Pericardium fibroblast (primary cell): ENCODE measurements around the gene FBXO31. TPM values are rescaled to one million over a fixed set of nuclear protein-coding genes. Genes with fewer than 3 reads are reported as not detected.

ENCODE experiments used
- total RNA-seq: library from RNA; depleted of rRNA; stranded (reverse); fragments of >200 nt; gene quantifications from 2 replicates; pipeline ENCODE4 v1.2.3, GENCODE V29; 2015

Gene FBXO31, protein sequence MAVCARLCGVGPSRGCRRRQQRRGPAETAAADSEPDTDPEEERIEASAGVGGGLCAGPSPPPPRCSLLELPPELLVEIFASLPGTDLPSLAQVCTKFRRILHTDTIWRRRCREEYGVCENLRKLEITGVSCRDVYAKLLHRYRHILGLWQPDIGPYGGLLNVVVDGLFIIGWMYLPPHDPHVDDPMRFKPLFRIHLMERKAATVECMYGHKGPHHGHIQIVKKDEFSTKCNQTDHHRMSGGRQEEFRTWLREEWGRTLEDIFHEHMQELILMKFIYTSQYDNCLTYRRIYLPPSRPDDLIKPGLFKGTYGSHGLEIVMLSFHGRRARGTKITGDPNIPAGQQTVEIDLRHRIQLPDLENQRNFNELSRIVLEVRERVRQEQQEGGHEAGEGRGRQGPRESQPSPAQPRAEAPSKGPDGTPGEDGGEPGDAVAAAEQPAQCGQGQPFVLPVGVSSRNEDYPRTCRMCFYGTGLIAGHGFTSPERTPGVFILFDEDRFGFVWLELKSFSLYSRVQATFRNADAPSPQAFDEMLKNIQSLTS
- total RNA-seq: 27.5 and 39.8 TPM in 2 replicates

DNA sequence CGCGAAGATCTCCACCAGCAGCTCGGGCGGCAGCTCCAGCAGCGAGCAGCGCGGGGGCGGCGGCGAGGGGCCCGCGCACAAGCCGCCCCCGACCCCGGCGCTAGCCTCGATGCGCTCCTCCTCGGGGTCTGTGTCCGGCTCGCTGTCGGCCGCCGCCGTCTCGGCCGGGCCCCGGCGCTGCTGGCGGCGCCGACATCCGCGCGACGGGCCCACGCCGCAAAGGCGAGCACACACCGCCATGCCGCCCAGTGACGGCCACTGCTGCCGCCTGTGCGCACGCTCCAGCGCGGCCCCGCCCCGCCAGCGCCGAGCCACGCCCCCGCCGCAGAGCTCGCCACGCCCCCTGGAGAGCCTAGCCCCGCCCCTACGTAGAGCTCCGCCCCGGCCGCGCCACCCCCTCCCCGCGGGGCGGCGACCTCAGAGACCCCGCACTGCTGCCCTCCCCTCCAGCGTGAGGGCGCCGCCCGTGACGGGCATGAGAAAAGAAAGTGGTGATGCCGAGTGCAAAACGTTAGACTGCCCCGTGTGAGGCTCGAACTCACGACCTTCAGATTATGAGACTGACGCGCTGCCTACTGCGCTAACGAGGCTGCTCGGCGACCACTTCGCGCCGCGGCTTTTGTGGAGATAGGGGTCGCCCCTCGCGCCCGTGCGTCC lies at the start of gene FBXO31:
TSS of gene FBXO31 (minus strand) at position 272 of the 657 bp plus-strand sequence. CDS start at position 240, 32 bp downstream.

DNA sequence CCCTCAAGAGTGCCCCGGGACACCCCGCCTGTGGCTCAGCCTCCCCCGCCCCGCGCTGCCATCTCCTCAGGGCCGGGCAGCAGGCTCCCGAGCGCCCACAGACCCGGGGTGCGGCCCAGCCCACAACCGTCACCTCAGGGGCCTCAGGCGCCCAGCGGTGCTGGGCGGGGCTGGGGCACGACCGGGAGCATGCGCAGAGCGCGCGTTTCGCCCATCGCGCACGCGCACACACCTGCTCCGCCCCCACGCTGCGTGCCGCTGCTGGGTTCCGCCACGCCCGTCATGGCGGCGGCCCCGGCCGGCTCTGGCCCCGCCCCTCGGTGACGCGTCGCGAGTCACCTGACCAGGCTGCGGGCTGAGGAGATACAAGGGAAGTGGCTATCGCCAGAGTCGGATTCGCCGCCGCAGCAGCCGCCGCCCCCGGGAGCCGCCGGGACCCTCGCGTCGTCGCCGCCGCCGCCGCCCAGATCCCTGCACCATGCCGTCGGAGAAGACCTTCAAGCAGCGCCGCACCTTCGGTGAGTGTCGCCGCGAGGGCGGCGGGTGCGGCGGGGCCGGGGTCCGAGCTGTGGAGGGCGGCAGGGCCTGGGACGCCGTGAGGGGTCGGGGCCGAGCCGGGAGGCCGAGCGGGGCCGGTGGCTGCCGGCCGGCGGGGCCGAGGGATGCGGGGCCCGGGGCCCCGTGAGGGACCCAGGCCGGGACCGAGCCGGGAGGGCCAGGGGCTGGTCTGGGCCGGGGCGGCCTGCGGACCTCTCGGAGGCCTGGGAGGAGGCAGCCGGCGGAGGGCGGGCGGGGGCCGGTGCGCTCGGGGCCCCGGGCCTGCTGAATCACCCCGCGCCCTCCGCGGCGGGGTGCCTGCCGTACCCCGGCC lies 8.6 kb upstream of the FBXO31 start, which contains the start of gene MAP1LC3B:
TSS of gene MAP1LC3B (plus strand) at position 387 of the 871 bp plus-strand sequence. CDS start at position 479, 92 bp downstream.

DNA sequence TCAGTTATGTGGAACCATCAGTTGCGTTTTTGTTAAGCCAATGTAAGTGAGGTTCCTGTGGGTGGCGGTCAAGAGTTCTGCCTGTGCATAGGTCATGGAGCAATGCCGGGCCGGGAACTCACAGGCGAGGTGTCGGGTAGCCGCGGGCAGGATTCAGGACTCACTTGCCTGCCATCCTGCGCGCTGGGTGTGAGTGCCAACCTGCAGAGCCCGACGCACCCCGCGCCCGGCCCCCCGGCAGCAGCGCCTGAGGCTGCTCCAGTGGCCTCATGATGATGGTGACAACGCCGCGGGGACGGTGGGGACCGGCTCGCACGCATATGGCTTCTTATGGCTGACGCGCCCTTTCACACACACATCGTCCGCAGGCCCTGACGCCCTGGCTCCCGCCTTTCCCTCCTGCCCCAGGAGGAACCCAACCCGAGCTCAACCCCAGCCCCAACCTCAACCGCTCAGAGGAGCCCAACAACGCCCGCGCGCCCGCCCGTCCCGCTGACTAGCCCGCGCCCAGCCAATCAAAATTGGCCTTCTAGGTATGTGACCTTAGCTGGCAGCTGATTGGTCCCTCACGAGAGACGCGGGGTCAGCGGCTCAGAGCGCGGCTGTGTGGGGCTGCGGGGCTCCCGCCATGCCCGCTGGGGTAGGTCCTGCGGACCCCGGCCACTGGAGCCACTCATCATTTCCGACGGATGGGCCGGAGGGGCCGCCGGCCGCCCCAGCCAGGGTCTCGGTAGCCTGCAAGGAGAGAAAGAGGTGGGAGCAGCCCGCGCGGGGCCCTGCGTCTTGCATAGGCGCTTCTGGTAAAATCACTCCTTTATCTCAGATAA lies 66.4 kb downstream of the FBXO31 start, which contains the start of gene C16orf95:
TSS of gene C16orf95 (minus strand) at position 470 of the 827 bp plus-strand sequence. CDS start at position 320, 150 bp downstream.

Other genes starting within 250 kb of the FBXO31 start
- gene C16orf95, start 66.4 kb downstream of the FBXO31 start, total RNA-seq: 1.1 and 2.0 TPM in 2 replicates
- gene MAP1LC3B, start 8.6 kb upstream of the FBXO31 start, total RNA-seq: 48.5 and 50.1 TPM in 2 replicates
- 7.0 and 9.3 TPM in 2 replicates for gene ZCCHC14, start 109.2 kb upstream of the FBXO31 start, total RNA-seq
- not detected in 2 replicates for gene JPH3, start 218.7 kb upstream of the FBXO31 start, total RNA-seq